HEK293T (cell line): Measurements from ENCODE around the gene MEIS1.

Experiments
- BHLHE40 ChIP-seq: fragments of 450-650 bp; IDR thresholded peaks from 2 replicates; pipeline ENCODE4 v1.6.1; 2016; ENCODE audit warnings: mild to moderate bottlenecking, moderate library complexity, borderline replicate concordance
- ELF4 ChIP-seq: fragments of 450-650 bp; IDR thresholded peaks from 2 replicates; pipeline ENCODE4 v1.6.1; 2017; ENCODE audit warnings: antibody characterized with exemption
- FOXA1 ChIP-seq: fragments of 450-650 bp; IDR thresholded peaks from 2 replicates; pipeline ENCODE4 v1.6.1; 2016; ENCODE audit warnings: mild to moderate bottlenecking
- HDGF ChIP-seq: fragments of 450-650 bp; IDR thresholded peaks from 2 replicates; pipeline ENCODE4 v1.6.1; 2017; ENCODE audit warnings: antibody characterized with exemption, borderline replicate concordance
- SP1 ChIP-seq: fragments of 450-650 bp; IDR thresholded peaks from 2 replicates; pipeline ENCODE4 v1.6.1; 2017

DNA sequence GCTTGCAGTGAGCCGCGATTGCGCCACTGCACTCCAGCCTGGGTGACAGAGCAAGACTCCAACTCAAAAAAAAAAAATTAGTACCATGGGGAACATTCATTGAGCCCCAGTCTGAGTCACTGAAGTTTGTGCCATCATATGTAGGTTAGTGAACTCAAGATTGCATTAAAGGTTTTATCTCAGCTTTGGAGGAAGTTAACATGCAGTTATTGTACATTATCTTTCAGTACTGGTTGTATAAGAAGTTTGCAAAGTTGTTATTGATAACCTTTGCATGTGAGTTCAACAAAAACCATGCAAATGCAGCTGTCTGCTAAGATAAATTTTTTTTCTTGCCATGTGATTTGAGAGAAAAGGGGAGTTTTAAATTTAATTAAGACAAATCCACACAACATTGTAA, 95.7 kb downstream of the MEIS1 start:
- no peak for TF ChIP-seq BHLHE40
- no peak for TF ChIP-seq ELF4
- no peak for TF ChIP-seq HDGF
- no peak for TF ChIP-seq FOXA1
- no peak for TF ChIP-seq SP1
